RCC 7860 (cell line): ENCODE measurements around the gene NKX1-2.

ENCODE experiments used
- DNase-seq: peaks from one replicate; pipeline ENCODE4 v3.0.0-alpha.2; 2015; ENCODE audit warnings: low spot score
- FAIRE-seq: peaks from 2 replicates; lab custom pipeline; 2012; peaks lifted over from hg19 to GRCh38; lab: Jason Lieb, UNC

Gene NKX1-2

DNA sequence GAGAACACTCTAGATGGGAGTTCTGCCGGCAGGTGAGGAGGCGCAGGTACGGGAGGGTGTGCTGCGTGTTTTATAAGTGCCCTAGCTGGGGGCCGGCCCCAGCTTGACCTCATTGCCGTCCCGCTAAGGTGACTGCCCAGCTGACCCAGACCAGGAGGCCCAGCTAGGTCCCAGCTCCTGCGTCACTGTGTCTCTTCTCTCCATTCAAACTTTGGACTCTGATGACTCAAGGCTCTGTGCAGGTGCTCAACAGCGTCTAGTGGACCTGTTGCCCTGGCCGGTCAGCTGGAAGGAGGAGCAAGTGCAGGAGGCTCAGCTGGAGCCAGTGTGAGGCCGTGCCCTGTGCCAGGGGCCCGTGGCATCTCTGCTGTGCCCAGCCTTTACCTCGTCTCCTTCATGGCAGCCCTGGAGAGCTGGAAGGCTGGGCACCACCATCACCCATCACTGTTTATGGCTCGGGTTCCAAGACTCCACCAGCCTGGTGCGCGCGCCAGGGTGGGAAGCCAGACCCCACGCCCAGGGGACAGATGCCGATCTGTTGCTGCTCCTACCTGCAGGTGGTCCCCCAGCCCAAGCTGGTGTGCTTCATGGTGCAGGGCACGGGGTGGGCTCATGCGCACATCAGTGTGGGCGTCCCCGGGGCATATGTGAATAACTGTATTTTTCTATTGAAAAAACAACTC, 26.3 kb upstream of the NKX1-2 start:
- FAIRE-seq, result no peak
- DNase-seq, result no peak

DNA sequence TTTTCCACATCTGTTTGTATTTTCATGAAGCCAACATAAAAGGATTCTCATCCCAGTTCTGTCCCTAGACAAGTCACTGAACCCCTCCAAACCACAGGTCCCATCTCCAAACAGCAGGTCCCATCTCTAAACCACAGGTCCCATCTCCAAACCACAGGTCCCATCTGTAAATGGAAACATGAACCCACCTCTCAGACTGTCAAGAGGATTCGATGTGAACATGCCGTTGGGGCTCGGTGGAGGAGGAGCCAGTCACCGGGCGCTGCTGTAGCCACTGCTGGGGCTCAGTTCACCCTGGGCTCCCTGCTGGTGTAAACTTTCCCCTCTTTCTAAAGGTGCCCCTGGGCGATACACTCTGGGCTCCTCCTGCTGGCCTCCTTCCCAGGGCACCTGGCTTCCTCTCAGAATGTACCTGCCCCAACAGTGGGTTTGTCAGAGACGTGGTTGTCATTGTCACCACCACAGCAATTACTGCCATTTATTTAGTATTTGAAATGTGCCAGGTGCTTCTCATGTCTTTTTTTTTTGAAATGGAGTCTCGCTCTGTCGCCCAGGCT, 24.8 kb upstream of the NKX1-2 start:
- DNase-seq (no peak), FAIRE-seq (no peak)

DNA sequence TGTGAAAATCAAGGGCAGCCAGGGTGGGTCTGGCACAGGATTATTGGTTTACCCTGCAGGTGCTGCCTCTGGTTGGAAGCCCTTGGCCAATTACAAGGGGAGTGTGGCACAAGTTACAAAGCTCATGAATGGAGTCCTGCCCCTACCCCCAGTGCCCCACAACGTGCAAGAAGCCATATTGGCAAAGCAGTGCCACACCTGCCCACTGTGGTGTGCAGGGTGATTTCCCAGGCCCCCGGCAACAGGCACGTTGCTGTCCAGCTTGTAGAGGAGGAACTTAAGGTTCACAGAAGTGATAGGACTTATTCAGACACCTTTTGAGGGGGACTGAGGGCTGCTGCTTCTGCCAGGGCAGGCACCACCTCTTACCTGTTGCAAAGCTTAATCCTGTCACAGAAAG, 23.2 kb upstream of the NKX1-2 start:
- DNase-seq, result no peak
- no peak for FAIRE-seq

DNA sequence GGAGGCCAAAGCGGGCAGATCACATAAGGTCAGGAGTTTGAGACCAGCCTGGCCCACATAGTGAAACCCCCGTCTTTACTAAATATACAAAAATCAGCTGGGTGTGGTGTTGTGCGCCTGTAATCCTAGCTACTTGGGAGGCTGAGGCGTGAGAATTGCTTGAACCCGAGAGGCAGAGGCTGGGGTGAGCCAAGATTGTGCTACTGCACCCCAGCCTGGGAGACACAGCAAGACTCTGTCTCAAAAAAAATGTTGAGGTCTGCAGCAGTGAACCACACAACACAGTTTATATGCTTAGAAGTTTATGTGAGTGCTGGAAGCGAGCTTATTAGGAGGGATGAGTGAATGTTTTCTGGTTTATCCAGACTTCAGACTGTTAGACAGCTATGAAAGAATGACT, 22.2 kb upstream of the NKX1-2 start:
- FAIRE-seq (no peak), DNase-seq (no peak)

DNA sequence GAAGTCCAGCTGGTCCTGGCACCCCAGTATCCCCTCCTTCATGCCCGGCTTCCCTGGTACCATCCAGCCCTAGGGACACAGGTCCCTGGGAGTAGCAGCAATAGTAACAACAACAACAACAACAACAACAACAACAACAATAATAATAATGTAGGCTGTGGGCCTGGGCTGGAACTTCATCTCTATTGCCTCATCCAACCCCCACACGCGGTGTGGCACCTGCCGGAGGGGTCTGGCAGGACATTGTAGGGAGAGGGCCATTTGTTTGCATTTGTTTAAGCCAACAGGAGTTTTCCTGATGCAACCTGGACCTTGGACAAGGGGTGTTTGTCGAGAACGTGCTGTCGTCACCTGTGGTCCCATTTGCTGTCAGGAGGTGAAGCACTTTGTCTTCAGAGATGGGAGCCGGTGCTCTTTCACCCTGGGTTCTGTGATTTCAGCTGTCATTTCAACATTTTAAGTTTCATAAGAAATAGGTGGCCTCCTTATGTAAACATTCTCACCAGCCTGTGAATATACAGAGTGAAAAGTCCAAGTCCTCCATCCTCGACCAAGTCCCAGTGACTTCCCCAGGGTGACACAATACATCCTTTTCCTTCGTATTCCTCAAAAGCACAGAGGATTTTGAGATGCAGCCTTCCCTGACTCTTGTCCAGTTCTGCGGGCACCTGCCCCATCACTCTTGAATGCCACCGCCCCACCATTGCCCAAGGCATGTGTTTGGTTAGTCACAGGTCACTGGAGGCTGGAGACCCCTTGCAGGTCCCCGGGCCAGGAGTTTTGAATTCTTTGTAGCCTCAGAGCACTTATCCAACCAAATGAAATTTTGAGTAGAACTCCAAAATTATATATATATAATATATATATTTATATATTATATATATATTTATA, 21.0 kb upstream of the NKX1-2 start:
- no peak for FAIRE-seq

DNA sequence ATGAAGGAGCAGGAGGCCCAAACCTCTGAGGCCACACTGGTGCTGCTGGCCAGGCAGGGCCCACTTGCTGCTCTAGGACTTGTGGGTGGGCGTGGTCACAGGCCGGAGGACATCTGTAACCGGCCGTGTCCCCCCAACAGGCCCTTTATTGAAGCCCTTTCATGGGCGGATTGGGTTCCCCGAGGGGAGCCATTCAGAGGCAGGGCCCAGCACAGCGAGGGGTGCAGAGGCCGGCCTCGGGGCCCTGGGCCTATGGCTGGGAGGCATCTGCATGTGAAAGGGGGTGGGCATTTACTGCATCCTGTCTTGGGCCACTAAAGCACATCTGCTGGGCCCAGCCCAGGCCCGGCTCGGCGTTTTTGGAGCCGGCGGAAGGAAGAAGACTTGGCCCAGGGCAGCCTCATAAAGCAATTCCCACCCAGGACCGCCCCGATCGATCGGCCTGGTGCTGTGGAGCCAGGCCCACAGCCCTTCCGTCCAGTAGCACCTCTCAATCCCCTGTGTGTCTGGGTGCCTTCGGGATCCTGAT, 20.2 kb upstream of the NKX1-2 start:
- FAIRE-seq (no peak), DNase-seq (no peak)

More for the DNA sequence above, 21.0 kb upstream of the NKX1-2 start:
- DNase-seq, result no peak

DNA sequence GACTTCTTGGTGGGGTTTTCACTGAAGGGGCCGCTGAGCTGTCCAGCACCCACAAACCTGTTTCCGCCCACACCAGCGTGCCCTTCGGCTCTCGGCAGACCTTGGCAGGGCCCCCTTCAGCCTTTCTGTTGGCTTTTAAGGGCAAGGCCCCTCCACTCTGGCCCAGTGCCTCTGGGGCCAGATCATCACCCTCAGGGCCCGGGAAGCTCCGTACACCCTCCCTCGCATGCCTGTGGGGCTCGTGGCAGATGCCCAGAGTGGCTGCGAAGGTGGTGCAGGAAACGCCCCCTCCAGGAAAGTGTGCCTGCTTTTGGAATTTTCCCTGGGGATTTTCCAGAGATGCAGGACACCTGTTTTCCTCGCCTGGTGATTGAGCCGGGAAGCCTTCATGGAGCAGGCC, 18.8 kb upstream of the NKX1-2 start:
- FAIRE-seq, result no peak
- DNase-seq, result no peak

DNA sequence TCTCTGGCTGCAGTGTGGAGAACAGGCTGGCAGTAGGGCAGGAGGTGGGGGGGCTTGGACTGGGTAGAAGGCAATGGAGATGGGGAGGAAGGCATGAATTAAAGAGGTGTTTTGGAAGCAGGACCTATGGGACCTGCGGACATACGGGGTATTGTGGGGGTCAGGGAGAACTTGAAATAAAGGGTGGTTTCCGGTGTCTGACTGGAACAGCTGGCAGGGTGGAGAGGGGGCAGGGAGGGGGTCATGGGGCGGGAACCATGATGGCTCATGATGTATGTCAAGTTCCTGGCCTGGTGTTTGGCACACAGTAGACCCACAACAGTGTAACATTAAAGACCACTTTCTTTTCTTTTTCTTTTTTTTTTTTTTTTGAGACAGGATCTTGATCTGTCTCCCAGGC, 17.3 kb upstream of the NKX1-2 start:
- FAIRE-seq, result no peak
- DNase-seq, result no peak

DNA sequence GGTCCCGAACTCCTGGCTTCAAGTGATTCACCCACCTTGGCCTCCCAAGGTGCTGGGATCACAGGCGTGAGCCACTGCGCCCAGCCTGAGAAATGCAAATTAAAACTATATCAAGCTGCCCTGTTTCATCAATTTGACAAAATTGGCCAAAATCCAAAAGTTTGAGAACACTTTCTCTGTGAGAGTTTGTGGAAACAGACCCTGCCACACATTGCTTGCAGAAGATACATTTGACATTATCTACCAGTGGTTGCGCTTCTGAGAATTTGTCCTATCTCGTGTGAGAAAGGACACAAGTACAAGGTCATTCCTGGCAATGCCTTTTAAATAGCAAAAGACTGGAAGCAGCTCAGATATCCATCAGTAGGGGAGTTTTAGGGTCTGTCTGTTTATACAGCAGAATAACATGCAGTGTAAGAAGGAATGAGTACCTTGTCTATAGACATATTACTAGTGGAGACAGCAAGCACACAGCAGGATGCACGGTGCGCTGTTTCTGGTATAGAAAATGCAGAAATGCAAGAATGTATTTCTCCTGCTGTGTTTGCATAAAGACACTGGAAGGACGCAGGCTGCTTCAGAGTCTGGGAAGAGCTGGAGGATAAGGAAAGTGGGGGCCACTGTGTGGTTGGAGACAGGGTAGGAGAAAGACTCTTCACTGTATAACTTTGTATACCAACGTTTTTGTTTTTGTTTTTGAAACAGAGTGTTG, 16.1 kb upstream of the NKX1-2 start:
- FAIRE-seq, result no peak
- DNase-seq, result no peak

DNA sequence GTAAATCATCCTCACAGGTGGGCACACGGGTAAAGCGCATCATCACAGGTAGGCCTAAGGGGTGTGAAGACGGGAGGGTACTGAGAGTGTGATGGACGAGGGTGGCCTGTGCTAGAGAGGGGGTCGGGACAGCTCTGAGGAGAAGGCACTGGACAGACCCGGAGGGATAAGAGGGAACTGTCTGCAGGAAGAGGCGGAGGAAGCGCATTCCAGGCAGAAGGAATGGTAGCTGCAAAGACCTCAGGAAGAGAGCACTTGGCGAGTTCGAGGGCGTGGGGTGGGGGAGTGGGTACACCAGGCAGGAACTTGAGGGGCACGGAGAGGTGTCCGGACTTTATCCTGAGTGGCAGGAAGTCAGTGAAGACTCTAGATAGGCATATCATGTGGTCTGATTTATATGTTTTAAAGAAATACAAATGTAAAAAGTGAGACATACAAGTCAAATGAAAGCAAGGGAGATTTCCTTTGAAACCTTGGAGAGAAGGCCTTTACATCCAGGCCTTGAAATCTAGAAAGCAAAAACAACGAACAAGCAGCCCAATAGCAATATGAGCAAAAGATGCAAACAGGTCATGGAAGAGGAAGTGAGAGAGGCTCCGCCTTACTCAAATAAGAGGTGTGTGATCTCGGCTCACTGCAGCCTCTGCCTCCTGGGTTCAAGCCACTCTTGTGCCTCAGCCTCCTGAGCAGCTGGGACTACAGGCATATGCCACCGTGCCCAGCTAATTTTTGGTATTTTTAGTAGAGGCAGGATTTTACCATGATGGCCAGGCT, 15.4 kb upstream of the NKX1-2 start:
- FAIRE-seq (no peak), DNase-seq (no peak)

DNA sequence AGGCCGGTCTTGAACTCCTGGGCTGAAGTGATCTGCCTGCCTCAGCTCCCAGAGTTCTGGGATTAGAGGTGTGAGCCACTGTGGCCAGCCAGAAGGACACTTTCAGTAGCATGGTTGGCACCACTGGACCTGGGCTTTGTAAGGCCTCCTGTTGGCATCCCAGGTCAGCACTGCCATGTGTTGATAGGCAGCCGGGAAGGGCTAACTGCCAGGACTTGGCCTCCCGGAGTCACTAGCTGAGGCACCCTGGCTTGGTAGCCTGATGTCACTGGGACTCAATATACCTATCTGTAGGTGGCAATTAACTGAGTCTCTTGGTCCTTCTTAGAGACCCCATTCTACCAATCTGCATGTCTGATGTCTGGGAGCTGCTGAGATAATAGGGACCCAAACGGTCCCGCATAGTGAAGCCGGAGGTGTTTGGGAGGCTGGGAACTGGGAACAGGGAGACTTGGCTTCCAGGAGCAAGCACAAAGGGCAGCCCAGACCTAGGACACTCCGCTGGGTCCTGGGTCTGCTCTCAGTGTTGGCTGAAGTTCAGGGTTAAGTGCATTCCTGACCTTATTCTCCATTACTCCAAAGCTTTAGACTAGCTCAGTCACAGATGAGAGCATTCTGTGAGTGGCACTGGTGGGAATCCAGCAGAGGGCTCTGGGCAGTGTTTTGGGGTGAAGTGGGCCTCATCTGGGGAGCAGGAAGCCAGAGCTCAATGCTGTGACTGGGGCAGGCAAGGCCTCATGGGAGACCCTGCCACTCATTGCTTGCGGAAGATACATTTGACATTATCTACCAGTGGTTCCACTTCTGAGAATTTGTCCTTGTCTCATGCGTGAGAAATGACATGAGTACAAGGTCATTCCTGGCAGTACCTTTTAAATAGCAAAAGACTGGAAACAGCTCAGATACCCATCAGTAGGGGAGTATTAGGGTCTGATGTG, 14.5 kb upstream of the NKX1-2 start:
- FAIRE-seq, result no peak
- no peak for DNase-seq

DNA sequence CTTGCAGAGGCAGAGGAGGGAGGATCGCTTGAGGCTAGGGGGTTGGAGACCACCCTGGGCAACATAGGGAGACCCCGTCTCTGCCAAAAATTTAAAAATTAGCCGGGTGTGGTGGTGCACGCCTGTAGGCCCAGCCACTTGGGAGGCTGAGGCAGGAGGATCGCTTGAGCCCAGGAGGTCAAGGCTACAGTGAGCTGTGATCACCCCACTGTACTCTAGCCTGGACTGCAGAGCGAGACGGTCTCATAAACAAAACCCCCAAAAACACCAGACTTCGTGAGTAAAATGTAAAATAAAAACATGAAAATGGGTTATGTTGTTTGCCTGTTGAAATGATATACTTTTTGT, 12.5 kb upstream of the NKX1-2 start:
- FAIRE-seq (no peak), DNase-seq (no peak)

DNA sequence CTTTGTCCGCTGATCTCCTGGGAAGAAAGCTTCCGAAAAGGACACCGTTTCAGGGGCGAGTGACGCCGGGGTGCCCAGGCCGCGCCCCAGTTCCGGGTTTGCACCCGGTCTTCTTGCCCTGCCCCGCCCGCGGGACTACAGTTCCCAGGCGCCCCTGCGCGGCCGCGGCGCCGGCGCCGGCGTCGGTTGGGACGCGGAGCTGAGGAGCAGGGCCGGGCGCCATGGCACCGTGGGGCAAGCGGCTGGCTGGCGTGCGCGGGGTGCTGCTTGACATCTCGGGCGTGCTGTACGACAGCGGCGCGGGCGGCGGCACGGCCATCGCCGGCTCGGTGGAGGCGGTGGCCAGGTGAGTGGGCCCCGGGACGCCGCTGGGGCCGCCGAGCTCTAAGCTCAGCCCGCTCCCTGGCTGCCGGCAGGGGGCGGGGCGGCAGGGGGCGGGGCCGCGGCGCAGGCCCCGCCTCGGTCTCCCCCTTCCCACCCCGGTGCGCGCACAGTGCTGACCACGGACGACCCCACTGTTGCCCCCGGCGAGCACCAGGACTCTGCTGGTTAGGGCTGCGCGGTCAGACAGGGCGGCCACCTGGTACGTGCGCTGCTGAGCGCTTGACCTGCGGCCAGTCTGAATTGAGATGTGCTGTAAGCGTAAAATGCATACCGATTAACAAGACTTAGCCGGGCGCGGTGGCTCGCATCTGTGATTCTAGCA, 12.0 kb upstream of the NKX1-2 start, which contains the start of gene LHPP:
TSS of gene LHPP (plus strand) at position 182 of the 706 bp plus-strand sequence. CDS start at position 222, 40 bp downstream.
- FAIRE-seq, result no peak
- peak; percentile 49 for DNase-seq

DNA sequence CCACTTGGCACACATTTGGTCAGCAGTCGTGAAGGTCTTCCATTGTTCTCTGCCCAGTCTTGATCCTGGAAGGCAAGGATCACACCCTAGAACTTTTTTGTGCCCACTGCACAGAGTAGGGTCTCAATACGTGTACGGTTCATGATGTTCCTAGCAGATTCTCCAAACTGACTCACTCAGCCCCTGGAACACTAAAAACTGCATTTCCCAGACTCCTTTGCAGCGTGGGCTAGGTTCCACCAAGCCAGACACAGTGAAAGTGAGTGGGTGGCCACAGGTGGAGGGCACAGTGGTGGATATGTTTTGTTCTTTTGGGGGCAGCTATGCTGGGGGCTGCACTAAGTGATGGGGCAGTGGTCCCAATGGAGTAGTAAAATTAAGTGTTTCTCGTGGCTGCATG, 10.3 kb upstream of the NKX1-2 start:
- FAIRE-seq (no peak), DNase-seq (no peak)

DNA sequence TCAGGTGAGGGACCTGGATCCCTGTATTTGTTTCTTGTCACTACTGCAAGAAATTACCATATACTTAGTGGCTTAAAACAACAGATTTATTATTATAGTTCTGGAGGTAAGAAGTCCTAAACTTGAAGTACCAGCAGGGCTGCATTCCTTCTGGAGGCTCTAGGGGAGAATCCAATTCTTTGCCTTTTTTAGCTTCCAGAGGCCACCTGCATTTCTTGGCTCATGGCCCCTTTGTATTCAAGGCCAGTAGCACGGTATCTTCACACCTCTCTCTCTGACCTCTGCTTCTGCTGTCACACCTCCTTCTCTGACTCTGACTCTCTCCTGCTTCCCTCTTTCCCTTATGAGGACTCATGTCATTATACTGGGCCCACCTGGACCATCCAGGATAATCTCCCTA, 9.6 kb upstream of the NKX1-2 start:
- DNase-seq, result no peak
- FAIRE-seq, result no peak

DNA sequence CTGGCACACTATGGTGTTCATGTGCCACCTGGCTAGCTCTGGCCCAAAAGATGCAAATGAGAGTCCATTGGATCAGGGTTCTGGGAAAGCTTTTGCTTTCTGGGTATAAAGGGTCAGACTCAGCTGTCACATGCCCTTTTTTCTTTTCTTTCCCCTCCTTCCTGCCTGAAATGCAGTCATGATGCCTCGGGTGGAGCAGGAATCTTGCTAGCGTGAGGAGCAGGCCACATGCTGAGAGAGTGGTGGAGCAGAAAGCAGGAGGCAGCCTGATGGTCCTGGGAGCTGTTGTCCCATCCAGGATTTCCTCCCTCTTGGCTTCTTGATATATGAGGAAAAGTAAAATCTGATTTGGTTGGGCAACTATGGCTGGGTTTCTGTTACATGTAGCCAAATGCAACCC, 9.1 kb upstream of the NKX1-2 start:
- DNase-seq (no peak), FAIRE-seq (no peak)

DNA sequence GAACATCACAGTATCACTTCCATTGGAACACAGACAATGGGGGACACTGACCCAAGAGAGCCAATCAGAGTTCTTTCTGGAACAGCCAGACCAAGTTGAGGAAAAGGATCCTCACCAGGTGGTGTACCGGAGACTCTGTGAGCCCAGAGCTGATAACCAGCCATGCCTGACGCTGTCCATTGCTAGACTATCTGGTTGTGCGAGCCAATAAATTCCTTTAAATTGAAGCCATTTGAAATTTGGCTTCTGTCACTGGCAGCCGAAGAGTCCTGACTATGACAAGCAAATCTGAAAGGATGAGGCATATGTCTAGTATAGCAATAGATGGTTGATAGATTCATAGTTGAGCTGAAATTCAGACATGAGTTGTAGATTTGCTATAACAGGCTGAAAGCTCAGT, 8.6 kb upstream of the NKX1-2 start:
- no peak for FAIRE-seq

DNA sequence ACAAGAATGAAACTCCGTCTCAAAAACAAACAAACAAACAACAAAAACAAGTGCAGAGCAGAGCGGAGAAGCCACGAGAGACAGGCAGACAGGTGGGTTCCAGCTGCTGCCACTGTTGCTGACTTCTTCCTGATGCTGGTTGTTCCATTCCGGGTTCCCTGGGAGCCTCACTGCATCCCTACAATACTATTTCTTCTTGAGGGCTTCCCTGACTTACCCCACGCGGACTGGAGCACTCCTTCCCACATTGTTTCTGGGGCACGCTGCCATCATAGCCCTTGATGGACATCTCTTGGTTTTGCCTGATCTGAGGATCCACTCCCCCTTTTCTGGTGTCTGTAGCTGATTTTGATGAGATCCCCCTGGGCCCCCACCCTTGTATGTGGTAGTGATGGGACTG, 5.6 kb upstream of the NKX1-2 start:
- no peak for FAIRE-seq
- DNase-seq, result no peak

More for the DNA sequence above, 8.6 kb upstream of the NKX1-2 start:
- no peak for DNase-seq
